ENCODE data around the gene CXCL13. TPM values are rescaled to one million over a fixed set of nuclear protein-coding genes. Genes with fewer than 3 reads are reported as not detected.
"Not testable (repeated sequence)": the region's sequence is repeated elsewhere in the genome, so short reads cannot be mapped to it uniquely, and the experiment has no call there.

The CXCL13 gene
- total and polyA plus RNA-seq, 7 donors: 1.2 to 271 (median 1.6) TPM; not detected in 4

GRCh38 chr4:77567549-77567948 is 38.1 kb upstream of the CXCL13 start:
- H3K9me3 ChIP-seq: no peaks in the 10 kb centered on the region
- H3K27me3 ChIP-seq: no peaks in the 10 kb centered on the region
- no peaks in the 10 kb centered on the region for H3K36me3 ChIP-seq
- H3K4me1 ChIP-seq: peaks cover 0 to 15% (median 0%) of the 10 kb centered on the region in 4 donors
- intact Hi-C loops (cut with DNase I): no loop called here
- no peak overlapping the region for H3K4me3 ChIP-seq
- DNase-seq: no peak
- H3K27ac ChIP-seq: no peak overlapping the region
- TF ChIP-seq POLR2A (IDR thresholded peaks at IDR 0.05) (no peak), EP300 (IDR thresholded peaks at IDR 0.05) (no peak), POLR2AphosphoS5 (IDR thresholded peaks at IDR 0.05) (no peak)
- TF ChIP-seq, protein P1, sequence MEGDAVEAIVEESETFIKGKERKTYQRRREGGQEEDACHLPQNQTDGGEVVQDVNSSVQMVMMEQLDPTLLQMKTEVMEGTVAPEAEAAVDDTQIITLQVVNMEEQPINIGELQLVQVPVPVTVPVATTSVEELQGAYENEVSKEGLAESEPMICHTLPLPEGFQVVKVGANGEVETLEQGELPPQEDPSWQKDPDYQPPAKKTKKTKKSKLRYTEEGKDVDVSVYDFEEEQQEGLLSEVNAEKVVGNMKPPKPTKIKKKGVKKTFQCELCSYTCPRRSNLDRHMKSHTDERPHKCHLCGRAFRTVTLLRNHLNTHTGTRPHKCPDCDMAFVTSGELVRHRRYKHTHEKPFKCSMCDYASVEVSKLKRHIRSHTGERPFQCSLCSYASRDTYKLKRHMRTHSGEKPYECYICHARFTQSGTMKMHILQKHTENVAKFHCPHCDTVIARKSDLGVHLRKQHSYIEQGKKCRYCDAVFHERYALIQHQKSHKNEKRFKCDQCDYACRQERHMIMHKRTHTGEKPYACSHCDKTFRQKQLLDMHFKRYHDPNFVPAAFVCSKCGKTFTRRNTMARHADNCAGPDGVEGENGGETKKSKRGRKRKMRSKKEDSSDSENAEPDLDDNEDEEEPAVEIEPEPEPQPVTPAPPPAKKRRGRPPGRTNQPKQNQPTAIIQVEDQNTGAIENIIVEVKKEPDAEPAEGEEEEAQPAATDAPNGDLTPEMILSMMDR (IDR thresholded peaks at IDR 0.05): no peak

- H3K27ac ChIP-seq; H3K4me1 ChIP-seq; DNase-seq; H3K36me3 ChIP-seq; intact Hi-C loops (cut with DNase I); H3K4me3 ChIP-seq; H3K27me3 ChIP-seq; H3K9me3 ChIP-seq: not testable (repeated sequence)
- 94 to 96% methylated on average over 32 of the region's 32 CpGs for WGBS, 2 donors
These were observed 35.0 kb upstream of the CXCL13 start for GRCh38 chr4:77570508-77571214.

DNA sequence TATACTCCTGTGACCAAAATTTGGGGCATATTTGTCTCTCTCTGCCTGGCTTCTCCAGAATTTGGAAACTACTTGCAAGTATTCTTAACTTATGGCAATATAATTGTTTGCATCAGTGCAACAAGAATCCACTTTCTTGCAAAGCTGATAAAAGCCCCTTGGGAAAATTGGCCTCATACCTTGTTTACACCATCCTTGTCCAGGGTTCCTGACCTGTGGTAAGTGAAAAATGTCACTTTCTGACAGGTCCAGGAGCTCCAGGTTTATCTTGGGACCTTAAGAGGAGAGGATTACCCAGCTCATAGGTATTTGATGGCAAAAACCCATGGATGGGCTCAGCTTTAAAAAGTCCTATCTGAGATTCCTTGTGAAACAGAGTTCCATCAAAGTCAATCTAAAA is 29.3 kb upstream of the CXCL13 start:
- H3K27ac ChIP-seq: no peak overlapping the region
- TF ChIP-seq, protein P1 (IDR thresholded peaks at IDR 0.05): no peak
- TF ChIP-seq EP300 (IDR thresholded peaks at IDR 0.05) (no peak), POLR2AphosphoS5 (IDR thresholded peaks at IDR 0.05) (no peak), POLR2A (IDR thresholded peaks at IDR 0.05) (no peak)
- no peak for DNase-seq
- H3K9me3 ChIP-seq: peaks cover 0 to 1% (median 0%) of the 10 kb centered on the region in 4 donors
- intact Hi-C loops (cut with DNase I): no loop called here
- H3K4me1 ChIP-seq: no peaks in the 10 kb centered on the region
- no peaks in the 10 kb centered on the region for H3K36me3 ChIP-seq
- H3K27me3 ChIP-seq: no peaks in the 10 kb centered on the region
- no peak overlapping the region for H3K4me3 ChIP-seq

DNA sequence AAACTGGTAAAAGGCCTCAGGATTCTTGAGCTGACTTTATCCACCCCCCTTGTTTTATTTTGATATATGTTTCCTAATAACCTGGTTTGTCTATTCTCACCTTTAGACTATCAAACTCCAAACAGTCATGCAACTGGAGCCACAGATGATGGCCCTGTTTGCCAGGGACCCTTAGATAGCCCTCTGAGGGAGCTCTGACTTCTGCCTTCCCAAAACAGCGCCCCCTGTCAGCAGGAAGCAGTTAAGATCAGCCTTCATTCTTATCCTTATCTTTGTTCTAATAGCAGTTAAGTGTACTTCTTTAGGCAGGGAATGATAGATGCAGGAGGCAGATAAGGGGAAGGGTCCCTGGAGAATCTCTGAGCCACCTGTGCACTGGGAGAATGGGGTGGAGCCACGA is 27.5 kb upstream of the CXCL13 start:
- no peak for DNase-seq
- Histone ChIP-seq H3K27me3 (no peaks in the 10 kb centered on the region), H3K9me3 (peaks cover 0 to 1% (median 0%) of the 10 kb centered on the region in 4 donors), H3K27ac (no peak overlapping the region), H3K4me1 (no peaks in the 10 kb centered on the region), H3K4me3 (no peak overlapping the region), H3K36me3 (no peaks in the 10 kb centered on the region)
- intact Hi-C loops (cut with DNase I): no loop called here
- WGBS, 2 donors: 51 to 53% methylated on average over 2 of the region's 2 CpGs
- no peak for TF ChIP-seq POLR2A (IDR thresholded peaks at IDR 0.05)

DNA sequence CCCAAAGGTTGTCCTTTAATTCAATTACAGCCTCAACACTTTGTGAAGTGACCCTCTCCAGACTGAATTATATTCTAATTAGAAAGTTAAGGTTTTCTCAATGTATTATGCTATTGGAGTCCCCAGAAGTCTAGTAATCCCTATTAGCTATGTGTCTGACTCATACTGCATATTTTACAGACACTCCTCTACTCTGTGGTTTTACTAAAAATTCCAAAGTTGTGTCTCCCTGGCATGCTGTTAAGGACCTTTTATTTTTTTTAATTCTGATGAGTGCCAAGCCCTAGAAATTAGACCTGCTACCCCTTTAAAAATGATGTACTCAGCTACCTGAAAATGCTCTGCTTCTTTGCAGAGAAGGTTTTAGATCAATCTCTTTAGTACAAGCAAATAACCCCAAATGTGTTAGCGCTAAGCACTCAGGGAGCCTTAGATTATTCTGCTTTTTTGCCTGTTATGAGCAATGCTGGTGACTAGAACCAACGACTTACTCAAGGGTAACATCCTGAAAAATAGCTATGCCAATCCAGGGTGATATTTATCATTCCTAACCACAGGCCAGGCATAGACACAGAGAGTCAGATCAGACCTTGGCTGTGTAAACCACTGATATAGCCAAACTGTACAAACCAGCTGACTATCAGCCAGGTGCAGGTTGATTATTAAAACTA is 26.1 kb upstream of the CXCL13 start:
- Histone ChIP-seq H3K9me3 (peaks cover 0 to 1% (median 0%) of the 10 kb centered on the region in 4 donors), H3K36me3 (no peaks in the 10 kb centered on the region), H3K4me3 (no peak overlapping the region), H3K27me3 (no peaks in the 10 kb centered on the region), H3K4me1 (no peaks in the 10 kb centered on the region), H3K27ac (no peak overlapping the region)
- 72% methylated on average over 2 of the region's 2 CpGs for WGBS, 2 donors
- no peak for TF ChIP-seq POLR2A (IDR thresholded peaks at IDR 0.05)
- TF ChIP-seq, protein P1 (IDR thresholded peaks at IDR 0.05): no peak
- no peak for TF ChIP-seq POLR2AphosphoS5 (IDR thresholded peaks at IDR 0.05)
- no peak for TF ChIP-seq EP300 (IDR thresholded peaks at IDR 0.05)
- intact Hi-C loops (cut with DNase I): no loop called here
- DNase-seq: no peak

Data from sigmoid colon (tissue), 7 donors.